Measurements from ENCODE around the gene TMEM164. TPM values are rescaled to one million over a fixed set of nuclear protein-coding genes. Genes with fewer than 3 reads are reported as not detected.
A peak's percentile ranks its signal among the peaks of the same experiment; 100 is the strongest.

The TMEM164 gene
- total RNA-seq, 1 donor from 2014 or later, result 84.6 TPM

DNA sequence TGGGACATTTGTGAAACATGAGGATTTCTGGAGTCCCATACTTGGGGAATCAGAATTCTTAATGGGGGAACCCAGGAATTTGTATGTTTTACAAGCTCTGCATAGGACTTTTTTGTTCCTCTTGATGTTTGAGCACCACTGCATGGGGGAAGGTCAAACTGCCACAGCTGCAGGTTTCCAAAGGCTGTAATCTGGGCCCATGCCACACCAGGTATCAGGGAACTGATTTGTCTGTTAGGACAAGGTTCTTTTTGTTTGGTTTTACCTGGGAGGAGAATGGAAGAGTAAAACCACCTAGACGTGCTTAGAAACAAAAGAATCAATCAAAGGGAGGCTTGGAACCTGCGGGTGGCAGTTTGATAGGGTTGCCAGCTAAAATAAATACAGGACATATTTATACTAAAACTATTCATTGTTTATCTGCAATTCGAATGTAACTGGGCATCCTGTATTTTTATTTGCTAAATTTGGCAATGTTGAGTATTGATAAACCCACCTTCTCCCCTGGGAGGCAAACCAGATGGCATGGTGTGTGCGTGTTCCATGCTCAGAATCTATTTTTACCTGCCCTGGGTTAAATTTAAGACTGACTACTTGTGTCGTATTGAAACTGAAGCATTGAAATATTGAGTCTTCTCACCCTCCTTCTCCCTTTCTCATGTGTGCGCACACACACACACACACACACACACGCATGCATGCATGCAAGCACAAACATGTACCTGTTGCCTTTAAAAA is 63.7 kb downstream of the TMEM164 start:
- no peaks in the 10 kb centered on the region for H3K4me1 ChIP-seq
- TF ChIP-seq CTCF (IDR thresholded peaks at IDR 0.05), result no peak
- H3K9me3 ChIP-seq, result no peaks in the 10 kb centered on the region
- DNase-seq (no peak), ATAC-seq (no peak)
- no peaks in the 10 kb centered on the region for H3K36me3 ChIP-seq
- no peaks in the 10 kb centered on the region for H3K27me3 ChIP-seq
- no peak overlapping the region for H3K4me3 ChIP-seq
- intact Hi-C loops (cut with DNase I), result no loop called here
- no peak overlapping the region for H3K27ac ChIP-seq

- no peak for TF ChIP-seq CTCF (IDR thresholded peaks at IDR 0.05)
- H3K27ac ChIP-seq, result no peak overlapping the region
- no peak overlapping the region for H3K4me3 ChIP-seq
- no peaks in the 10 kb centered on the region for H3K9me3 ChIP-seq
- no peaks in the 10 kb centered on the region for H3K27me3 ChIP-seq
- H3K4me1 ChIP-seq, result no peaks in the 10 kb centered on the region
- DNase-seq (no peak), ATAC-seq (no peak)
- intact Hi-C loops (cut with DNase I), result no loop called here
- H3K36me3 ChIP-seq, result peaks cover 4% of the 10 kb centered on the region
Measured at GRCh38 chrX:110070970-110071369, 68.1 kb downstream of the TMEM164 start.

GRCh38 chrX:110081320-110081719 is 78.4 kb downstream of the TMEM164 start:
- intact Hi-C loops (cut with DNase I), result no loop called here
- DNase-seq (no peak), ATAC-seq (no peak)
- no peak overlapping the region for H3K4me3 ChIP-seq
- H3K4me1 ChIP-seq, result peaks cover 12% of the 10 kb centered on the region
- H3K27me3 ChIP-seq, result no peaks in the 10 kb centered on the region
- no peaks in the 10 kb centered on the region for H3K36me3 ChIP-seq
- H3K27ac ChIP-seq, result no peak overlapping the region
- H3K9me3 ChIP-seq, result no peaks in the 10 kb centered on the region
- no peak for TF ChIP-seq CTCF (IDR thresholded peaks at IDR 0.05)

DNA sequence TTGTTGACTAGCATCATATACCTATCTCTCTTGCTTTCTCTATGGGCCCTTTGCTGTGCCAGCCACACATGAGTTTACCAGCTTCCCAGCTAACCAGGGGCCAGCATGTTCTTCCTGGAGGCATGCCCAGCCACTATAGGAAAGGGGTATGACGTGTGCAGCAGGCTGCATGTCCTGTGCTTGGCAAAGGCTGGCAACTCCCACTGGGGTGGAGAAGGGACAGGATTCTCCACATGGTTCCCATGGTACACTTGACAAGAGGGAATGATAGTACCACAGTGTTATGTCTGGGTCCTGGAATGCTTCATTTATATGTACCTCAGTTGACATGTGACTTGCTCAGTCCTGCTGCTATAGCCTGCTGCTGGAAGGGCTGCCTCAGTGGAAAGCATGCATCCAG is 78.8 kb downstream of the TMEM164 start:
- Histone ChIP-seq H3K4me1 (peaks cover 12% of the 10 kb centered on the region), H3K4me3 (no peak overlapping the region), H3K27ac (no peak overlapping the region), H3K36me3 (no peaks in the 10 kb centered on the region), H3K27me3 (no peaks in the 10 kb centered on the region), H3K9me3 (no peaks in the 10 kb centered on the region)
- intact Hi-C loops (cut with DNase I), result no loop called here
- TF ChIP-seq CTCF (IDR thresholded peaks at IDR 0.05), result no peak
- DNase-seq, result no peak
- ATAC-seq, result peak; percentile 73

- TF ChIP-seq CTCF (IDR thresholded peaks at IDR 0.05), result no peak
- intact Hi-C loops (cut with DNase I), result no loop called here
- Histone ChIP-seq H3K36me3 (no peaks in the 10 kb centered on the region), H3K27me3 (no peaks in the 10 kb centered on the region), H3K27ac (no peak overlapping the region), H3K4me1 (peaks cover 12% of the 10 kb centered on the region), H3K9me3 (no peaks in the 10 kb centered on the region), H3K4me3 (no peak overlapping the region)
- peak; percentile 74 for ATAC-seq
- no peak for DNase-seq
Measured at GRCh38 chrX:110082161-110082560, 79.2 kb downstream of the TMEM164 start.
